Mucosa of descending colon (tissue), 3 donors: ENCODE measurements around the gene MIEN1. TPM values are rescaled to one million over a fixed set of nuclear protein-coding genes. Genes with fewer than 3 reads are reported as not detected.

ENCODE experiments used
- ATAC-seq: fragments of 200-7000 bp; cut with Tn5 transposase; one replicate; pipeline ENCODE4 v1.9.1; 2020; ENCODE audit warnings: mild to moderate bottlenecking, moderate library complexity
- DNase-seq, 3 donors: peaks; one replicate each; pipeline ENCODE4 v3.0.0-alpha.2; 2020
- H3K36me3 ChIP-seq: fragments of 200-600 bp; one replicate; pipeline ENCODE4 v1.8.0; 2021; ENCODE audit warnings: low read depth, mild to moderate bottlenecking
- H3K4me1 ChIP-seq: fragments of 200-600 bp; one replicate; pipeline ENCODE4 v1.8.0; 2021; ENCODE audit warnings: low read depth, mild to moderate bottlenecking
- H3K4me3 ChIP-seq: fragments of 200-600 bp; one replicate; pipeline ENCODE4 v1.8.0; 2021; ENCODE audit warnings: mild to moderate bottlenecking
- H3K9me3 ChIP-seq: fragments of 200-600 bp; one replicate; pipeline ENCODE4 v1.8.0; 2021; ENCODE audit warnings: mild to moderate bottlenecking
- intact Hi-C, 2 donors: fragments of 100-400 bp; cut with DNase I in 1 of 2; cut with micrococcal nuclease in 1 of 2; formaldehyde crosslinking; loops; one replicate each; pipeline versions ENCODE4 v1.11.0 to v1.11.1; 2022; cut with DNase I, micrococcal nuclease
- microRNA-seq: library from miRNA; unstranded; fragments of <30 nt; microRNA quantifications from one replicate; pipeline ENCODE4, GENCODE V29; 2019
- total RNA-seq, 3 donors: library from RNA; stranded (reverse); fragmentation: NEBNext Ultra II Directional in 2 of 3; extraction: Animal tissue kit (Norgen Biotek cat#: 25700) in 2 of 3; gene quantifications; one replicate each; pipeline versions ENCODE4 v1.2.1 to v1.2.4, GENCODE V29; 2021 to 2023
- TF ChIP-seq, protein P1 (sequence below): fragments of 200-600 bp; IDR thresholded peaks from one replicate; pipeline ENCODE4 v1.8.0; 2022; ENCODE audit warnings: antibody characterized with exemption, mild to moderate bottlenecking
- donor health status: DM: no; HTN: no; CAD: no; lungs with moderate emphysema.
- donor health status: DM: no; HTN: no; CAD: no.
- donor health status: DM: no; HTN: yes; CAD: no.

MIEN1 gene
- total RNA-seq, 3 donors from 2014 or later, result 63.2 to 84.3 (median 67.1) TPM

DNA sequence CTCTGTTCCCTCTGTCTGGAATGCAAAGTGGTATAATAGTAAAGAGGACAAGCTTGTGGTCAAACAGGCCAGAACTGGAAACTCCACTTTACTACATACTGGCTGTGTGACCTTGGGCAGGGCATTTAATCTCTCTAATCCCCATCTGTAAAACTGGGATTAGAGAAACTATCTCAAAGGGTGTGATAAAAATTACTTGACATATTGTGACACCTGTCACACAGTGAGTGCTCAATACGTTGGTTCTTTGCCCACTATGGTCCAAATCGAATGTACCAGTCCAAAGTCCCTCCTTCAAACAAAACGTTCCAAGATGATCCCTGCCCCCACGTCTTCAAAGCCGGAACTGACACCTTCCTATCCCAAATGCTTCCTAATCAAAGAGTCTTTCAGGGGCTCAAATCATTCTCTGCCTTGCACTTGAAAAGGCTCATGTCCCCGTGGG, 43.2 kb downstream of the MIEN1 start:
- no peaks in the 10 kb centered on the region for H3K9me3 ChIP-seq
- H3K36me3 ChIP-seq, result no peaks in the 10 kb centered on the region
- intact Hi-C loops, result no loop called here
- ATAC-seq (peak; percentile 21), DNase-seq (peak in 1 of 3 donors; percentile 34)
- H3K4me1 ChIP-seq, result peaks cover 14% of the 10 kb centered on the region
- TF ChIP-seq, protein P1, sequence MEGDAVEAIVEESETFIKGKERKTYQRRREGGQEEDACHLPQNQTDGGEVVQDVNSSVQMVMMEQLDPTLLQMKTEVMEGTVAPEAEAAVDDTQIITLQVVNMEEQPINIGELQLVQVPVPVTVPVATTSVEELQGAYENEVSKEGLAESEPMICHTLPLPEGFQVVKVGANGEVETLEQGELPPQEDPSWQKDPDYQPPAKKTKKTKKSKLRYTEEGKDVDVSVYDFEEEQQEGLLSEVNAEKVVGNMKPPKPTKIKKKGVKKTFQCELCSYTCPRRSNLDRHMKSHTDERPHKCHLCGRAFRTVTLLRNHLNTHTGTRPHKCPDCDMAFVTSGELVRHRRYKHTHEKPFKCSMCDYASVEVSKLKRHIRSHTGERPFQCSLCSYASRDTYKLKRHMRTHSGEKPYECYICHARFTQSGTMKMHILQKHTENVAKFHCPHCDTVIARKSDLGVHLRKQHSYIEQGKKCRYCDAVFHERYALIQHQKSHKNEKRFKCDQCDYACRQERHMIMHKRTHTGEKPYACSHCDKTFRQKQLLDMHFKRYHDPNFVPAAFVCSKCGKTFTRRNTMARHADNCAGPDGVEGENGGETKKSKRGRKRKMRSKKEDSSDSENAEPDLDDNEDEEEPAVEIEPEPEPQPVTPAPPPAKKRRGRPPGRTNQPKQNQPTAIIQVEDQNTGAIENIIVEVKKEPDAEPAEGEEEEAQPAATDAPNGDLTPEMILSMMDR, result no peak
- no peak overlapping the region for H3K4me3 ChIP-seq

DNA sequence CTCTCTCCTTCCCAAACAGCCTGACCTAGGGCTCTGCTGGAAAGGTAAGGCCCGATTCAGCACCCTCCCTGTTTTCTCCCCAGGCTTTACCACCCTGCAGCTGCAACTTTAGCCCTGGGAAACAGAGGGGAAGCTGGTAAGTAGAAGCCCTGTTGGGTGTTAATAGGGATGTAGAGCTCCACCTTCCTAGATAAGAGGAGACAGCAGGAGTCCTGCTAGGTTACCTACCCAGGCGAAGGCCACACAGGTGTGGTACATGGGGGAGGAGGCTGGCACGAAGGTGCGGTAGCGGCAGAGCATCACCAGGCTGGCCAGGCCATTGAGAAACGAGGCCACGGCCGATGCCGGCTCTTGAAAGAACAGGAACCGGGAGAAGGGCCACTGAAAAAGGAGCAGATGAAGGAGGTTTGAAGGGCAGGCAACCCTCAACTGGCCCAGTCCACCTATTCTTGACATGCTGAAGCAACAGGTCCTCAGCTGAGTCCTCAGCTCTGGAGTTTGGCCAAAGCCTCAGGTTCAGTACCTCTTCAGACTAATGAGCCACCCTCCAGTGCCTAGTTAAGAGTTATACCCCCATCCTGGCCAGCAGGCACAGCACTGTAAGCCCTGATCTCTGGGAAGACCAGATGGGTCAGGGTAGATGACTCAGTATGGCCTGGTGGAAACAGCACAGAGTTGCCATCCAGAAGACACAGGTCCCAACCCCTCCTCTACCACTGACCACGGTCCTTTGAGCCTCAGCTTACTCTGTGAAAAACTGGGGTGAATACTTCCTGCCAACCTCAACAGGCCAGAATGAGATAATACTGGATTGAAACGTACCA, 45.8 kb downstream of the MIEN1 start:
- no peaks in the 10 kb centered on the region for H3K9me3 ChIP-seq
- H3K4me3 ChIP-seq, result no peak overlapping the region
- H3K4me1 ChIP-seq, result peaks cover 22% of the 10 kb centered on the region
- no peaks in the 10 kb centered on the region for H3K36me3 ChIP-seq
- TF ChIP-seq, protein P1, result no peak
- peak in 2 of 3 donors; percentile 16 to 48 for DNase-seq
- no peak for ATAC-seq
- intact Hi-C loops, result no loop called here

GRCh38 chr17:39683295-39683939, 46.9 kb downstream of the MIEN1 start:
- intact Hi-C loops, result no loop called here
- Histone ChIP-seq H3K36me3 (no peaks in the 10 kb centered on the region), H3K4me3 (no peak overlapping the region), H3K4me1 (peaks cover 26% of the 10 kb centered on the region), H3K9me3 (no peaks in the 10 kb centered on the region)
- TF ChIP-seq, protein P1, result no peak
- DNase-seq, result no peak
- ATAC-seq, result no peak

GRCh38 chr17:39679521-39680192, 50.7 kb downstream of the MIEN1 start:
- no peaks in the 10 kb centered on the region for H3K9me3 ChIP-seq
- H3K36me3 ChIP-seq, result no peaks in the 10 kb centered on the region
- DNase-seq (peak in 1 of 3 donors; percentile 46), ATAC-seq (peak; percentile 51)
- no peak overlapping the region for H3K4me3 ChIP-seq
- intact Hi-C loops, result no loop called here
- H3K4me1 ChIP-seq, result peaks cover 36% of the 10 kb centered on the region
- TF ChIP-seq, protein P1, result no peak

Small RNAs within 50 kb of the gene (microRNA-seq; reads per million reads assigned to microRNA genes)
- gene MIR4728, result 4.0 reads per million, percentile 18 among the genes with 10 or more reads in this experiment

Other genes starting within 250 kb of the MIEN1 start
- gene NEUROD2, start 122.6 kb downstream of the MIEN1 start, total RNA-seq, result under 1 TPM in 1 of 3 donors, not detected in 2; 0.05 TPM
- gene PPP1R1B, start 103.6 kb downstream of the MIEN1 start, total RNA-seq, result 100 to 1,000 TPM; 108 to 362 (median 356) TPM
- 10 to 100 TPM; 36.1 to 58.8 (median 57.6) TPM for gene STARD3, start 93.4 kb downstream of the MIEN1 start, total RNA-seq
- 1 to 10 TPM in 2 of 3 donors, under 1 TPM in 1; 0.96 to 3.4 (median 1.5) TPM for gene TCAP, start 65.2 kb downstream of the MIEN1 start, total RNA-seq
- gene PNMT, start 62.1 kb downstream of the MIEN1 start, total RNA-seq, result 1 to 10 TPM in 2 of 3 donors, under 1 TPM in 1; 0.23 to 2.0 (median 1.5) TPM
- 10 to 100 TPM; 27.7 to 74.6 (median 47.9) TPM for gene PGAP3, start 42.5 kb downstream of the MIEN1 start, total RNA-seq
- gene ERBB2, start 30.5 kb downstream of the MIEN1 start, total RNA-seq, result 100 to 1,000 TPM; 104 to 284 (median 161) TPM
- 10 to 100 TPM; 13.6 to 49.0 (median 28.0) TPM for gene GRB7, start 7.4 kb upstream of the MIEN1 start, total RNA-seq
- 1 to 10 TPM; 3.5 to 5.3 (median 4.6) TPM for gene IKZF3, start 133.8 kb upstream of the MIEN1 start, total RNA-seq
- not detected for gene ZPBP2, start 137.7 kb upstream of the MIEN1 start, total RNA-seq
- gene GSDMB, start 188.1 kb upstream of the MIEN1 start, total RNA-seq, result 100 to 1,000 TPM in 2 of 3 donors, 10 to 100 TPM in 1; 76.1 to 162 (median 139) TPM
- gene ORMDL3, start 197.1 kb upstream of the MIEN1 start, total RNA-seq, result 10 to 100 TPM; 56.8 to 62.0 (median 58.3) TPM
- not detected for gene LRRC3C, start 197.2 kb upstream of the MIEN1 start, total RNA-seq
- under 1 TPM; 0.22 to 0.54 (median 0.26) TPM for gene GSDMA, start 232.5 kb upstream of the MIEN1 start, total RNA-seq